ENCODE data around the gene CACNA2D1. TPM values are rescaled to one million over a fixed set of nuclear protein-coding genes. Genes with fewer than 3 reads are reported as not detected.

Gene CACNA2D1
- total and polyA plus RNA-seq, 8 donors = 10.7 to 20.8 (median 16.6) TPM

GRCh38 chr7:82471351-82472020 is 27.9 kb upstream of the CACNA2D1 start:
- TF ChIP-seq CTCF (IDR thresholded peaks at IDR 0.05) = no peak
- H3K4me3 ChIP-seq = no peak overlapping the region
- H3K36me3 ChIP-seq = no peaks in the 10 kb centered on the region
- no peaks in the 10 kb centered on the region for H3K27me3 ChIP-seq
- H3K4me1 ChIP-seq = no peaks in the 10 kb centered on the region
- no peak overlapping the region for H3K27ac ChIP-seq
- ATAC-seq (no peak), DNase-seq (no peak)
- intact Hi-C loops (cut with DNase I) = no loop called here
- H3K9me3 ChIP-seq = no peaks in the 10 kb centered on the region

GRCh38 chr7:82469207-82469606 is 25.6 kb upstream of the CACNA2D1 start:
- DNase-seq (no peak), ATAC-seq (no peak)
- H3K27me3 ChIP-seq = no peaks in the 10 kb centered on the region
- H3K36me3 ChIP-seq = no peaks in the 10 kb centered on the region
- intact Hi-C loops (cut with DNase I) = no loop called here
- TF ChIP-seq CTCF (IDR thresholded peaks at IDR 0.05) = no peak
- no peak overlapping the region for H3K4me3 ChIP-seq
- peaks cover 0 to 6% of the 10 kb centered on the region in 2 donors for H3K9me3 ChIP-seq
- H3K4me1 ChIP-seq = no peaks in the 10 kb centered on the region
- no peak overlapping the region for H3K27ac ChIP-seq

- no peak for DNase-seq
- no peak for TF ChIP-seq CTCF (IDR thresholded peaks at IDR 0.05)
- intact Hi-C loops (cut with DNase I) = no loop called here
- H3K27ac ChIP-seq = no peak overlapping the region
- H3K9me3 ChIP-seq = peaks cover 0 to 12% of the 10 kb centered on the region in 2 donors
- H3K4me3 ChIP-seq = no peak overlapping the region
- no peaks in the 10 kb centered on the region for H3K27me3 ChIP-seq
- H3K36me3 ChIP-seq = no peaks in the 10 kb centered on the region
- H3K4me1 ChIP-seq = no peaks in the 10 kb centered on the region
- ATAC-seq = no peak
These were observed 24.9 kb upstream of the CACNA2D1 start for GRCh38 chr7:82468435-82468834.

GRCh38 chr7:82467020-82467419 is 23.4 kb upstream of the CACNA2D1 start:
- intact Hi-C loops (cut with DNase I) = no loop called here
- H3K27ac ChIP-seq = no peak overlapping the region
- ATAC-seq (no peak), DNase-seq (no peak)
- H3K9me3 ChIP-seq = peaks cover 0 to 13% of the 10 kb centered on the region in 2 donors
- H3K27me3 ChIP-seq = no peaks in the 10 kb centered on the region
- no peaks in the 10 kb centered on the region for H3K36me3 ChIP-seq
- no peak overlapping the region for H3K4me3 ChIP-seq
- TF ChIP-seq CTCF (IDR thresholded peaks at IDR 0.05) = no peak
- H3K4me1 ChIP-seq = no peaks in the 10 kb centered on the region

GRCh38 chr7:82464372-82464771 is 20.8 kb upstream of the CACNA2D1 start:
- Histone ChIP-seq H3K27ac (no peak overlapping the region), H3K4me3 (no peak overlapping the region), H3K9me3 (peaks cover 0 to 13% of the 10 kb centered on the region in 2 donors), H3K27me3 (no peaks in the 10 kb centered on the region), H3K36me3 (no peaks in the 10 kb centered on the region), H3K4me1 (no peaks in the 10 kb centered on the region)
- ATAC-seq = no peak
- DNase-seq = no peak
- intact Hi-C loops (cut with DNase I) = no loop called here
- TF ChIP-seq CTCF (IDR thresholded peaks at IDR 0.05) = no peak
